Measurements from ENCODE around the gene DMGDH. TPM values are rescaled to one million over a fixed set of nuclear protein-coding genes. Genes with fewer than 3 reads are reported as not detected.
A peak's percentile ranks its signal among the peaks of the same experiment; 100 is the strongest.

The DMGDH gene
- total and polyA plus RNA-seq, 2 donors (not counting 3 experiments of a cell fraction or from before 2014, with no cell fraction given), result 0.11 TPM; not detected in 1

DNA sequence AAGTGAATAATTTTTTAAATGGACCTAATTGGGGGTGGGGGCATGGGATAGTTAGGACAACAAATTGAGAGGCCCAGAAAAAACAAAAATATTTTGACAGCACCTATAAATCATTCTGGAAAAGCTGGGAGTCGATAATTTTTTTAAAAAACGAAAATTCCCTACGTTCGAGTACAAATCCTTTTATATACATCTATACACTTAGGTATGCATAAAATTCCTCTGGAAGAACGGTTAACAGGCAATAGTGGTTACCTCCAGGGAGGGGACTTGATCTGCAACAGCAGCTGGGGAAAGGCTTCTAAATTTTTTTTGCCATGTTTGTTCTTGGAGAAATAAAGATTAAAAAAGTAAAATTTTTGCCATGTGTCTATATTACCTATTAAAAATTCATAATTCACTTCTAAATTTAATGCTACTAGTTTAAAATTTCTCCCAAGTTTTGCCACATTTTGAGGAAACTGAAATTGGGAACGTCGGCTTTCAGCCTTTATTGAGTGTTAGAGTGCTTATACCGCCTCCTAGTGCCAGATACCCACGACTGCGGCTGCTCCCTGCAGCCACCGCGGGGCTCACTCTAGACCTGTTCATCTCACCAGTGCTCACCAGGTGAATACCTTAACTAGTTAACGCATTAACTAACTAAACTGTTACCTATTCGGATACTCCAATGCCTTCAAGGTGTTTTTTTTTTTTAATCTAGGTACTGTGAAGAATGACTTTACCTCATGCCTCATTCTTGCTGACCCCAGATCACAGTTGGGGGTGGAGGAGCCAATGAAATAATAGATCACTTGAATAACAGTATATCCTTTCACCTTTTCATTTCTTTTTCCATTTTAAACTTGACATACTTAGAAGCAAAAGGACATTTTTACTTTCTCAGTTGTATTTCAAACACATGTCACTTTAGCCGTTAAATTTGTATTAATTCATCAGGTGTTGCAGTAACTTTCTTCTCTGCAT, 40.3 kb upstream of the DMGDH start:
- POLR2A ChIA-PET, result no interaction called here
- H3K4me3 ChIP-seq (replicated peaks in 1 of 3; ENCODE audit: insufficient read depth in 1 of 3, low read depth in 1 of 3, low read length in 3 of 3), result no peak overlapping the region
- BruUV-seq (replicated peaks), result no TSS peak
- H3K27me3 ChIP-seq (ENCODE audit: control insufficient read depth in 2 of 2, insufficient read depth in 2 of 2, low read length in 2 of 2), result peaks cover 27 to 43% of the 10 kb centered on the region in 2 experiments
- no peaks in the 10 kb centered on the region for H3K79me2 ChIP-seq (ENCODE audit: control insufficient read depth, insufficient read depth, low read length)
- H3K9ac ChIP-seq (replicated peaks; ENCODE audit: extremely low read depth, insufficient read depth, low read length), result no peak overlapping the region
- H3K27ac ChIP-seq (ENCODE audit: insufficient read depth, low read depth, low read length), result no peak overlapping the region
- no peaks in the 10 kb centered on the region for H3K36me3 ChIP-seq (ENCODE audit: control insufficient read depth in 2 of 2, extremely low read depth in 1 of 2, insufficient read depth in 2 of 2, low read length in 2 of 2)
- dilution Hi-C loops (cut with MboI; ENCODE audit: extremely low pct_ligation_motif_present, low sequenced_read_pairs) (no loop called here), intact Hi-C loops (cut with micrococcal nuclease) (loop anchor here (1.0 kb wide), 1 partner anchor 85 kb away; no protein-coding TSS in a partner anchor)
- H3K4me2 ChIP-seq (ENCODE audit: insufficient read depth, low read length), result no peak overlapping the region
- no peak for FAIRE-seq
- TF ChIP-seq POLR2AphosphoS5 (IDR thresholded peaks at IDR 0.05; ENCODE audit: insufficient read depth, low read depth, low read length) (no peak), EZH2 (IDR thresholded peaks at IDR 0.05; ENCODE audit: borderline replicate concordance, low read depth, low read length, severe bottlenecking) (no peak), POLR2A (IDR thresholded peaks at IDR 0.05; ENCODE audit: low read depth, low read length) (no peak), CTCF (IDR thresholded peaks at IDR 0.05; ENCODE audit: extremely low read depth in 1 of 2, insufficient read depth in 1 of 2, low read depth in 1 of 2, low read length in 2 of 2) (peak; percentile 19 to 22), FOS (IDR thresholded peaks at IDR 0.05; ENCODE audit: borderline replicate concordance, insufficient read depth, low read length) (no peak), MYC (IDR thresholded peaks at IDR 0.05; ENCODE audit: low read depth, low read length) (no peak), JUN (IDR thresholded peaks at IDR 0.05; ENCODE audit: borderline replicate concordance, insufficient read depth, insufficient read length, low read depth) (no peak)
- TF ChIP-seq, protein P1, sequence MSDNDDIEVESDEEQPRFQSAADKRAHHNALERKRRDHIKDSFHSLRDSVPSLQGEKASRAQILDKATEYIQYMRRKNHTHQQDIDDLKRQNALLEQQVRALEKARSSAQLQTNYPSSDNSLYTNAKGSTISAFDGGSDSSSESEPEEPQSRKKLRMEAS (IDR thresholded peaks at IDR 0.05; ENCODE audit: insufficient read depth, insufficient read length), result no peak
- DNase-seq (ENCODE audit: low read depth, low spot score), result no peak
- H2AFZ ChIP-seq (ENCODE audit: low read depth, low read length), result no peak overlapping the region
- H3K9me1 ChIP-seq (replicated peaks; ENCODE audit: control insufficient read depth, extremely low read depth, insufficient read depth, low read length), result no peaks in the 10 kb centered on the region
- H3K9me3 ChIP-seq (replicated peaks; ENCODE audit: control insufficient read depth, insufficient read depth, low read length), result no peaks in the 10 kb centered on the region
- H4K20me1 ChIP-seq (replicated peaks; ENCODE audit: control insufficient read depth, extremely low read depth, insufficient read depth, low read length), result no peaks in the 10 kb centered on the region
- CTCF ChIA-PET, result interaction anchor here (1.2 to 3.2 kb wide), 2 partner anchors 85 to 89 kb away, joined by 3 to 18 read pairs; no protein-coding TSS in a partner anchor
- H3K4me1 ChIP-seq (ENCODE audit: control insufficient read depth, extremely low read depth, insufficient read depth, low read length), result no peaks in the 10 kb centered on the region
